Superior temporal gyrus (tissue), 1 donor: ENCODE data around the gene PHYKPL.

ENCODE experiments used
- DNase-seq: peaks from one replicate; pipeline ENCODE4 v3.0.0-alpha.2; 2016; ENCODE audit errors: extremely low spot score

PHYKPL gene

GRCh38 chr5:178232124-178232919, at the start of gene PHYKPL:
TSS of gene PHYKPL (minus strand) at chr5:178232802. CDS start at chr5:178232550, 252 bp downstream.
- peak; percentile 50 for DNase-seq

GRCh38 chr5:178282391-178282790, 49.8 kb upstream of the PHYKPL start:
- no peak for DNase-seq

GRCh38 chr5:178281331-178281730, 48.7 kb upstream of the PHYKPL start:
- no peak for DNase-seq

- DNase-seq, result no peak
These were observed 48.0 kb upstream of the PHYKPL start for GRCh38 chr5:178280631-178281030.

- peak; percentile 95 for DNase-seq
These were observed 47.3 kb upstream of the PHYKPL start for GRCh38 chr5:178279723-178280438.

GRCh38 chr5:178279026-178279722, 46.6 kb upstream of the PHYKPL start:
- DNase-seq, result no peak

- DNase-seq, result no peak
These were observed 45.9 kb upstream of the PHYKPL start for GRCh38 chr5:178278358-178279023.

GRCh38 chr5:178277866-178278265, 45.3 kb upstream of the PHYKPL start:
- DNase-seq, result no peak

- no peak for DNase-seq
These were observed 44.7 kb upstream of the PHYKPL start for GRCh38 chr5:178277346-178277745.

GRCh38 chr5:178274781-178275537, 42.4 kb upstream of the PHYKPL start:
- DNase-seq, result no peak

GRCh38 chr5:178273665-178274541, 41.3 kb upstream of the PHYKPL start:
- no peak for DNase-seq

GRCh38 chr5:178273041-178273440, 40.4 kb upstream of the PHYKPL start:
- no peak for DNase-seq

- no peak for DNase-seq
These were observed 40.0 kb upstream of the PHYKPL start for GRCh38 chr5:178272591-178272990.

GRCh38 chr5:178271726-178272479, 39.3 kb upstream of the PHYKPL start:
- no peak for DNase-seq

- DNase-seq, result no peak
These were observed 38.6 kb upstream of the PHYKPL start for GRCh38 chr5:178271231-178271630.

- DNase-seq, result no peak
These were observed 36.9 kb upstream of the PHYKPL start for GRCh38 chr5:178269499-178269898.

GRCh38 chr5:178267876-178268275, 35.3 kb upstream of the PHYKPL start:
- DNase-seq, result no peak

GRCh38 chr5:178267245-178267644, 34.6 kb upstream of the PHYKPL start:
- no peak for DNase-seq

- no peak for DNase-seq
These were observed 34.0 kb upstream of the PHYKPL start for GRCh38 chr5:178266581-178266980.
